HG03060 (cell line): ENCODE results near the gene ATXN10.

ENCODE experiments used
- ATAC-seq: cut with Tn5 transposase; IDR thresholded peaks from one replicate; pipeline ENCODE4 v1.9.1; 2021; ENCODE audit warnings: low read depth, moderate number of reproducible peaks; ENCODE audit not compliant: unreplicated experiment

The ATXN10 gene

GRCh38 chr22:45817745-45818423 is 146.2 kb downstream of the ATXN10 start:
- no peak for ATAC-seq

- ATAC-seq = no peak
These were observed 146.9 kb downstream of the ATXN10 start for GRCh38 chr22:45818424-45819085.

- ATAC-seq = no peak
These were observed 147.7 kb downstream of the ATXN10 start for GRCh38 chr22:45819305-45819704.

- no peak for ATAC-seq
These were observed 151.7 kb downstream of the ATXN10 start for GRCh38 chr22:45823336-45823735.

GRCh38 chr22:45826520-45826919 is 154.9 kb downstream of the ATXN10 start:
- ATAC-seq = no peak

- ATAC-seq = no peak
These were observed 157.2 kb downstream of the ATXN10 start for GRCh38 chr22:45828841-45829240.

- ATAC-seq = no peak
These were observed 159.1 kb downstream of the ATXN10 start for GRCh38 chr22:45830531-45831245.

- no peak for ATAC-seq
These were observed 159.8 kb downstream of the ATXN10 start for GRCh38 chr22:45831394-45831793.

- ATAC-seq = no peak
These were observed 160.5 kb downstream of the ATXN10 start for GRCh38 chr22:45832180-45832579.

GRCh38 chr22:45832959-45833580 is 161.4 kb downstream of the ATXN10 start:
- ATAC-seq = no peak

- ATAC-seq = no peak
These were observed 162.0 kb downstream of the ATXN10 start for GRCh38 chr22:45833613-45834012.

- ATAC-seq = no peak
These were observed 162.6 kb downstream of the ATXN10 start for GRCh38 chr22:45834241-45834640.

GRCh38 chr22:45834795-45835194 is 163.2 kb downstream of the ATXN10 start:
- ATAC-seq = no peak

GRCh38 chr22:45836418-45837169 is 165.0 kb downstream of the ATXN10 start:
- no peak for ATAC-seq

- ATAC-seq = no peak
These were observed 165.9 kb downstream of the ATXN10 start for GRCh38 chr22:45837508-45837907.

- no peak for ATAC-seq
These were observed 166.8 kb downstream of the ATXN10 start for GRCh38 chr22:45838305-45838887.

GRCh38 chr22:45840483-45840882 is 168.8 kb downstream of the ATXN10 start:
- no peak for ATAC-seq

- no peak for ATAC-seq
These were observed 170.8 kb downstream of the ATXN10 start for GRCh38 chr22:45842291-45842991.

GRCh38 chr22:45843031-45843430 is 171.4 kb downstream of the ATXN10 start:
- ATAC-seq = no peak

GRCh38 chr22:45843986-45844385 is 172.4 kb downstream of the ATXN10 start:
- ATAC-seq = no peak
